IMR-90 (cell line): ENCODE measurements around the gene KCNK3. TPM values are rescaled to one million over a fixed set of nuclear protein-coding genes. Genes with fewer than 3 reads are reported as not detected.
A peak's percentile ranks its signal among the peaks of the same experiment; 100 is the strongest.

ENCODE experiments used
- ATAC-seq: fragments of 200-7000 bp; cut with Tn5 transposase; 2 replicates; pipeline ENCODE4 v1.9.1; 2020; ENCODE audit warnings: low read depth, mild to moderate bottlenecking, moderate library complexity
- Bru-seq: library from RNA; stranded (reverse); fragments of 400-500 nt; gene quantifications from one replicate; lab custom pipeline; 2021; lab: Mats Ljungman, UMichigan
- BruChase-seq, 2 experiments: library from RNA; stranded (reverse); fragments of 400-500 nt; gene quantifications; one replicate each; lab custom pipeline; 2021; lab: Mats Ljungman, UMichigan
- BruUV-seq: library from RNA; stranded (reverse); fragments of 400-500 nt; replicated peaks from 2 replicates; lab custom pipeline; 2021; lab: Mats Ljungman, UMichigan
- CTCF ChIA-PET: fragments of 300-600 bp; formaldehyde crosslinking; extraction: SDS; loops from one replicate; lab custom pipeline; 2021; ENCODE audit warnings: antibody characterized with exemption; lab: Yijun Ruan, JAX
- POLR2A ChIA-PET: fragments of 300-600 bp; sonication (Branson Sonifier 250); formaldehyde crosslinking; loops from one replicate; lab custom pipeline; 2022; ENCODE audit warnings: antibody characterized with exemption; ENCODE audit not compliant: unreplicated experiment; lab: Charles Lee
- DNase-seq: peaks from one replicate; pipeline ENCODE4 v3.0.0; 2013
- H2AFZ ChIP-seq: replicated peaks from 2 replicates; pipeline ENCODE3; 2013; ENCODE audit warnings: low read length, mild to moderate bottlenecking; ENCODE audit not compliant: poor library complexity
- H2AK5ac ChIP-seq: 2 replicates; pipeline ENCODE4 v1.6.1; 2013; ENCODE audit warnings: low read depth, low read length, inconsistent platforms
- H2AK9ac ChIP-seq: replicated peaks from 2 replicates; pipeline ENCODE3; 2013; ENCODE audit warnings: mild to moderate bottlenecking, low read depth, low read length, moderate library complexity; ENCODE audit not compliant: poor library complexity
- H2BK120ac ChIP-seq: 2 replicates; pipeline ENCODE4 v1.6.1; 2013; ENCODE audit warnings: low read depth, low read length, inconsistent platforms
- H2BK15ac ChIP-seq: 3 replicates; pipeline ENCODE4 v1.6.1; 2013; ENCODE audit warnings: low read depth, low read length, inconsistent platforms
- H2BK20ac ChIP-seq: 2 replicates; pipeline ENCODE4 v1.6.1; 2013; ENCODE audit warnings: low read depth, mild to moderate bottlenecking, inconsistent platforms, low read length, moderate library complexity
- H2BK5ac ChIP-seq: 2 replicates; pipeline ENCODE4 v1.6.1; 2013; ENCODE audit warnings: mild to moderate bottlenecking, low read depth, low read length, inconsistent platforms; ENCODE audit not compliant: poor library complexity, severe bottlenecking
- H3K14ac ChIP-seq: replicated peaks from 2 replicates; pipeline ENCODE4 v1.6.1; 2013; ENCODE audit warnings: low read depth, low read length, inconsistent platforms
- H3K18ac ChIP-seq: 2 replicates; pipeline ENCODE4 v1.6.1; 2013; ENCODE audit warnings: low read depth, low read length, control low read depth
- H3K23ac ChIP-seq: 2 replicates; pipeline ENCODE4 v1.6.1; 2013; ENCODE audit warnings: low read depth, low read length, inconsistent platforms
- H3K27ac ChIP-seq: 2 replicates; pipeline ENCODE4 v1.5.1; 2013; ENCODE audit warnings: mild to moderate bottlenecking, control low read depth, low read length; ENCODE audit not compliant: insufficient read depth
- H3K27me3 ChIP-seq: 2 replicates; pipeline ENCODE4 v1.6.1; 2013; ENCODE audit warnings: low read length; ENCODE audit not compliant: control insufficient read depth, insufficient read depth
- H3K36me3 ChIP-seq: 2 replicates; pipeline ENCODE4 v1.6.1; 2013; ENCODE audit warnings: low read length, mixed read lengths; ENCODE audit not compliant: control insufficient read depth, insufficient read depth
- H3K4ac ChIP-seq: 2 replicates; pipeline ENCODE4 v1.6.1; 2013; ENCODE audit warnings: low read depth, low read length, inconsistent platforms
- H3K4me1 ChIP-seq: 2 replicates; pipeline ENCODE4 v1.6.1; 2013; ENCODE audit warnings: low read length, mixed read lengths; ENCODE audit not compliant: control insufficient read depth, insufficient read depth
- H3K4me2 ChIP-seq: 2 replicates; pipeline ENCODE4 v1.6.1; 2013; ENCODE audit warnings: low read depth, mild to moderate bottlenecking, control low read depth, low read length, moderate library complexity
- H3K4me3 ChIP-seq: 2 replicates; pipeline ENCODE4 v1.5.1; 2013; ENCODE audit warnings: low read depth, mild to moderate bottlenecking, control low read depth, low read length, moderate library complexity; ENCODE audit not compliant: insufficient read depth
- H3K56ac ChIP-seq: 2 replicates; pipeline ENCODE4 v1.6.1; 2013; ENCODE audit warnings: low read length, inconsistent platforms; ENCODE audit not compliant: insufficient read depth; ENCODE audit errors: extremely low read depth
- H3K79me1 ChIP-seq, 2 experiments: 2 replicates each; pipeline ENCODE4 v1.6.1; 2013; ENCODE audit warnings: low read length in 2 of 2, inconsistent platforms in 1 of 2, low read depth in 1 of 2
- H3K9ac ChIP-seq: 2 replicates; pipeline ENCODE4 v1.6.1; 2013; ENCODE audit warnings: low read depth, low read length, control low read depth
- H3K9me1 ChIP-seq: 2 replicates; pipeline ENCODE4 v1.6.1; 2013; ENCODE audit warnings: low read length, inconsistent platforms; ENCODE audit not compliant: insufficient read depth
- H3K9me3 ChIP-seq: 2 replicates; pipeline ENCODE4 v1.6.1; 2013; ENCODE audit warnings: low read length; ENCODE audit not compliant: control insufficient read depth, insufficient read depth
- H4K20me1 ChIP-seq: 2 replicates; pipeline ENCODE4 v1.6.1; 2013; ENCODE audit warnings: low read length, inconsistent platforms; ENCODE audit not compliant: insufficient read depth
- H4K5ac ChIP-seq: 2 replicates; pipeline ENCODE4 v1.6.1; 2013; ENCODE audit warnings: mild to moderate bottlenecking, low read depth, low read length, control low read depth
- H4K8ac ChIP-seq, 2 experiments: 2 replicates each; pipeline ENCODE4 v1.6.1; 2013; ENCODE audit warnings: low read depth in 2 of 2, low read length in 2 of 2, control low read depth in 1 of 2, inconsistent platforms in 1 of 2
- H4K91ac ChIP-seq: 2 replicates; pipeline ENCODE4 v1.6.1; 2013; ENCODE audit warnings: low read depth, low read length, inconsistent platforms; ENCODE audit not compliant: insufficient read depth
- BHLHE40 ChIP-seq: fragments of 150-350 bp; IDR thresholded peaks from 2 replicates; pipeline ENCODE4 v1.6.1; 2016; ENCODE audit warnings: mild to moderate bottlenecking, low read depth, low read length
- CHD1 ChIP-seq: IDR thresholded peaks from 2 replicates; pipeline ENCODE4 v1.6.1; 2012; ENCODE audit warnings: low read depth, low read length, improper control_type of control experiment
- CTCF ChIP-seq: conservative IDR thresholded peaks from 2 replicates; pipeline ENCODE4 v1.5.1; 2012; ENCODE audit warnings: mild to moderate bottlenecking, low read depth, low read length, improper control_type of control experiment
- ELK1 ChIP-seq: fragments of 150-350 bp; IDR thresholded peaks from 2 replicates; pipeline ENCODE4 v1.6.1; 2016; ENCODE audit warnings: low read depth, mild to moderate bottlenecking, low read length, moderate library complexity, borderline replicate concordance
- FOS ChIP-seq: fragments of 150-350 bp; IDR thresholded peaks from 2 replicates; pipeline ENCODE4 v1.6.1; 2016; ENCODE audit warnings: low read depth, low read length
- MAFK ChIP-seq: IDR thresholded peaks from 2 replicates; pipeline ENCODE4 v1.6.1; 2012; ENCODE audit warnings: low read depth, low read length, improper control_type of control experiment
- MAZ ChIP-seq: IDR thresholded peaks from 2 replicates; pipeline ENCODE4 v1.6.1; 2012; ENCODE audit warnings: low read depth, mild to moderate bottlenecking, low read length, improper control_type of control experiment, moderate library complexity, borderline replicate concordance
- MXI1 ChIP-seq: IDR thresholded peaks from 2 replicates; pipeline ENCODE4 v1.6.1; 2012; ENCODE audit warnings: low read depth, mild to moderate bottlenecking, low read length, moderate library complexity, borderline replicate concordance
- NFE2L2 ChIP-seq: fragments of 150-350 bp; IDR thresholded peaks from 2 replicates; pipeline ENCODE4 v1.6.1; 2016; ENCODE audit warnings: low read depth, mild to moderate bottlenecking, low read length
- POLR2A ChIP-seq: IDR thresholded peaks from 2 replicates; pipeline ENCODE4 v1.6.1; 2012; ENCODE audit warnings: mild to moderate bottlenecking, low read depth, low read length
- RAD21 ChIP-seq: IDR thresholded peaks from 2 replicates; pipeline ENCODE4 v1.6.1; 2012; ENCODE audit warnings: low read length, improper control_type of control experiment
- RCOR1 ChIP-seq: IDR thresholded peaks from 2 replicates; pipeline ENCODE4 v1.6.1; 2012; ENCODE audit warnings: mild to moderate bottlenecking, low read length, improper control_type of control experiment; ENCODE audit not compliant: insufficient replicate concordance
- RFX5 ChIP-seq: IDR thresholded peaks from 2 replicates; pipeline ENCODE4 v1.8.0; 2012; ENCODE audit warnings: low read depth, mild to moderate bottlenecking, low read length, moderate library complexity
- WGBS, 2 experiments: methylation state at CpG; one replicate each; pipeline versions ENCODE4 v1.1.5 to v1.1.7; 2013; ENCODE audit warnings: missing lambda C conversion rate in 2 of 2; ENCODE audit not compliant: insufficient read length in 1 of 2; ENCODE audit errors: extremely low coverage in 2 of 2; 5-methylcytosine and 5-hydroxymethylcytosine counted together
- dilution Hi-C: fragments of 300-500 bp; cut with HindIII; formaldehyde crosslinking; loops from one replicate; pipeline ENCODE4 v1.14.3; 2018; ENCODE audit warnings: low sequenced_read_pairs; ENCODE audit not compliant: unreplicated experiment
- in situ Hi-C: fragments of 300-500 bp; cut with MboI; formaldehyde crosslinking; loops from 3 replicates; pipeline ENCODE4 v1.14.3; 2019; ENCODE audit warnings: low sequenced_read_pairs, inconsistent platforms, mixed read lengths
- intact Hi-C: fragments of 100-400 bp; cut with micrococcal nuclease; formaldehyde crosslinking; loops from 2 replicates; pipeline ENCODE4 v1.10.0; 2022
- long read RNA-seq: library from polyadenylated mRNA; unstranded; transcript quantifications from one replicate; pipeline ENCODE4 v2.0.0, GENCODE V29; 2021; ENCODE audit not compliant: unreplicated experiment
- polyA plus RNA-seq, 3 experiments: library from polyadenylated mRNA; depleted of rRNA; stranded (reverse); fragments of >200 nt; gene quantifications; 2 replicates each; pipeline ENCODE4 v1.2.3, GENCODE V29; 2012; ENCODE audit warnings: low replicate concordance in 1 of 3
- total RNA-seq: library from RNA; depleted of rRNA; stranded (reverse); fragments of >200 nt; gene quantifications from 2 replicates; pipeline ENCODE4 v1.2.3, GENCODE V29; 2012; rRNA removed
- TF ChIP-seq, protein P1 (sequence below): fragments of 150-350 bp; IDR thresholded peaks from 2 replicates; pipeline ENCODE4 v1.6.1; 2017; ENCODE audit warnings: mild to moderate bottlenecking, antibody characterized with exemption, low read length, low read depth

The KCNK3 gene
- under 0.01 TPM in 2 replicates for total RNA-seq
- polyA plus RNA-seq (2012; rRNA removed), result 0.03 and 0.17 TPM in 2 replicates
- 0.11 TPM in 1 of 2 replicates, not detected in the other for polyA plus RNA-seq (2012; cell fraction: cytosol; rRNA removed)
- 0.07 TPM in 1 of 2 replicates, not detected in the other for polyA plus RNA-seq (2012; cell fraction: nucleus; rRNA removed; ENCODE audit: low replicate concordance)
- Bru-seq, nascent RNA, result percentile 5 among the genes with signal in this experiment
- BruChase-seq, experiment 1, labeled RNA remaining after a 6-hour chase, result percentile 4 among the genes with signal in this experiment
- BruChase-seq, experiment 2, labeled RNA remaining after a 2-hour chase, result percentile 2 among the genes with signal in this experiment
- long read RNA-seq, result 0 reads

DNA sequence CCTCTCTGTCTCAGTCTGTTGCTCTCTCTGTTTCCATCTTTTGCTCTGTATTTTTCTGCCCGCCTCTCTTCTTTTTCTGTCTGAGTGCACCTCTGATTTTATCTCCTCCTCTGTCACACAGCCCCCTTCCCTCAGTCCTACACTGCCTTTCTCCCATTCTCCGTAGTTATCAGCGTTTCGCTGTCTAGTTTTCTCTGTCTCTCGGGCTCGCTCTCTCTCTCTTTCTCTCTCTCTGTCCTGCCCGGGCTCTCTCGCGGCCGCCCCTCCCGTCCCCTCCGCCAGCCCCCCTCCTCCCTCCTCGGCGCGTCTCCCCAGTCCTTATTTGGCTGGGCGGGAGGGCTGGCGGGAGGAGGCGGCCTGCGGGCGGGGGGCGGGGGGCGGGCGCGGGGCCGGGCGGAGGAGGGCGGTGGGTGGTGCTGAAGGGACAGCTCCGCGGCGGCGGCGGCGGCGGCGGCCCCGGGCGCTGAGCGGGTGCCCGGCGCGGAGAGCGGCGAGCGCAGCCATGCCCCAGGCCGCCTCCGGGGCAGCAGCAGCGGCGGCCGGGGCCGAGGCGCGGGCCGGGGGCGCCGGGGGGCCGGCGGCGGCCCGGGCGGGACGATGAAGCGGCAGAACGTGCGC, at the start of gene KCNK3:
KCNK3 (plus strand) TSS at position 444 of the 618 bp plus-strand sequence; CDS start at position 598, 154 bp downstream.
- no peak within 1 kb of the TSS for H4K8ac ChIP-seq
- H3K4me1 ChIP-seq, result peaks cover 2% of the 10 kb centered on the region
- no peak within 1 kb of the TSS for H2BK15ac ChIP-seq
- POLR2A ChIA-PET, result no interaction called here
- no peaks in the 10 kb centered on the region; the same call in 1 of the 2 replicates for H3K9me1 ChIP-seq
- intact Hi-C loops (no loop called here), in situ Hi-C loops (no loop called here), dilution Hi-C loops (no loop called here)
- no peak within 1 kb of the TSS for H2BK20ac ChIP-seq
- H2BK5ac ChIP-seq, result no peak within 1 kb of the TSS
- H3K4ac ChIP-seq, result no peak within 1 kb of the TSS
- H3K9ac ChIP-seq, result no peak within 1 kb of the TSS
- no peak within 1 kb of the TSS for H4K5ac ChIP-seq
- peaks cover 65% of the 10 kb centered on the region for H3K27me3 ChIP-seq
- no peak within 1 kb of the TSS for H4K91ac ChIP-seq
- H3K23ac ChIP-seq, result no peak within 1 kb of the TSS
- no peak within 1 kb of the TSS for H2AK9ac ChIP-seq
- CTCF ChIA-PET, result no interaction called here
- no peak within 1 kb of the TSS for H2AK5ac ChIP-seq
- no peak within 1 kb of the TSS for H3K56ac ChIP-seq
- no peaks in the 10 kb centered on the region for H3K79me1 ChIP-seq
- H3K18ac ChIP-seq, result no peak within 1 kb of the TSS
- peak within 1 kb of the TSS; percentile 28 for H3K4me3 ChIP-seq
- peak; percentile 100 for ATAC-seq
- H2AFZ ChIP-seq, result no peak within 1 kb of the TSS
- H3K27ac ChIP-seq, result no peak within 1 kb of the TSS
- H3K14ac ChIP-seq, result no peak within 1 kb of the TSS
- peak; percentile 25 for DNase-seq
- H3K36me3 ChIP-seq, result no peaks in the 10 kb centered on the region
- H3K4me2 ChIP-seq, result peak within 1 kb of the TSS; percentile 58; the same call in 1 of the 2 replicates
- H2BK120ac ChIP-seq, result no peak within 1 kb of the TSS
- H4K20me1 ChIP-seq, result peaks cover 4% of the 10 kb centered on the region; the same call in 1 of the 2 replicates
- 13% methylated on average over 1 of the region's 64 CpGs; no CpG with 5 or more reads in 1 of the 2 experiments for WGBS, 2 experiments
- no peaks in the 10 kb centered on the region for H3K9me3 ChIP-seq
- no TSS peak for BruUV-seq
- TF ChIP-seq, protein P1, sequence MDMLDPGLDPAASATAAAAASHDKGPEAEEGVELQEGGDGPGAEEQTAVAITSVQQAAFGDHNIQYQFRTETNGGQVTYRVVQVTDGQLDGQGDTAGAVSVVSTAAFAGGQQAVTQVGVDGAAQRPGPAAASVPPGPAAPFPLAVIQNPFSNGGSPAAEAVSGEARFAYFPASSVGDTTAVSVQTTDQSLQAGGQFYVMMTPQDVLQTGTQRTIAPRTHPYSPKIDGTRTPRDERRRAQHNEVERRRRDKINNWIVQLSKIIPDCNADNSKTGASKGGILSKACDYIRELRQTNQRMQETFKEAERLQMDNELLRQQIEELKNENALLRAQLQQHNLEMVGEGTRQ, result no peak
- no peak for TF ChIP-seq RCOR1
- no peak for TF ChIP-seq NFE2L2
- no peak for TF ChIP-seq ELK1
- TF ChIP-seq BHLHE40, result no peak
- no peak; the same call in 1 of the 2 replicates for TF ChIP-seq MAZ
- no peak for TF ChIP-seq FOS
- TF ChIP-seq POLR2A, result no peak
- no peak for TF ChIP-seq CHD1
- TF ChIP-seq RAD21, result no peak
- no peak for TF ChIP-seq CTCF
- no peak for TF ChIP-seq MAFK
- no peak for TF ChIP-seq RFX5
- no peak for TF ChIP-seq MXI1
